Activated effector memory CD4-positive, alpha-beta T cell treated with Interleukin-2 at 50 U/mL for 16 hours (primary cell): Measurements from ENCODE around the gene SLBP.

ENCODE experiments used
- DNase-seq: peaks from one replicate; pipeline ENCODE4 v3.0.0-alpha.2; 2020

The SLBP gene

GRCh38 chr4:1644891-1645657 lies 67.0 kb downstream of the SLBP start:
- DNase-seq: no peak

GRCh38 chr4:1643971-1644735 lies 68.0 kb downstream of the SLBP start:
- DNase-seq: no peak
